MM.1S (cell line): ENCODE data around the gene ADIRF.

Source experiments
- CTCF ChIP-seq: fragments of 300-600 bp; sonication (generic); IDR thresholded peaks from 2 replicates; pipeline ENCODE4 v1.5.1; 2016; ENCODE audit warnings: antibody characterized with exemption, low read length, mixed read lengths
- EZH2 ChIP-seq: fragments of 300-600 bp; sonication (generic); optimal IDR thresholded peaks from 2 replicates; pipeline ENCODE3; 2017; ENCODE audit warnings: low read depth, mild to moderate bottlenecking, antibody characterized with exemption, low read length, mixed read lengths

GRCh38 chr10:86970982-86971231 lies 2.6 kb downstream of the ADIRF start:
- TF ChIP-seq EZH2 (no peak), CTCF (no peak)
